Ovary (tissue), 9 donors: ENCODE data around the gene SGK2. TPM values are rescaled to one million over a fixed set of nuclear protein-coding genes. Genes with fewer than 3 reads are reported as not detected.

Source experiments
- DNase-seq, 5 donors: peaks; one replicate each; pipeline ENCODE4 v3.0.0-alpha.2; 2019 to 2020
- H3K27ac ChIP-seq, 2 donors: fragments of 200-600 bp; one replicate each; pipeline versions ENCODE4 v1.5.1 to v1.8.0; 2019 to 2022
- H3K27me3 ChIP-seq: fragments of 200-600 bp; one replicate; pipeline ENCODE4 v1.8.0; 2022
- H3K36me3 ChIP-seq: fragments of 200-600 bp; sonication (generic); one replicate; pipeline ENCODE4 v1.5.1; 2019
- H3K4me1 ChIP-seq: one replicate; pipeline ENCODE4 v1.8.1; 2013; ENCODE audit warnings: mild to moderate bottlenecking, moderate library complexity; ENCODE audit not compliant: insufficient read depth
- H3K4me3 ChIP-seq: fragments of 200-600 bp; sonication (generic); one replicate; pipeline ENCODE4 v1.5.1; 2017
- H3K9me3 ChIP-seq, 2 donors: fragments of 200-600 bp in 1 of 2; sonication (generic) in 1 of 2; one replicate each; pipeline versions ENCODE4 v1.5.1 to v1.8.1; 2013 to 2019; ENCODE audit warnings: mild to moderate bottlenecking in 1 of 2, moderate library complexity in 1 of 2
- EP300 ChIP-seq: sonication (generic); formaldehyde crosslinking; IDR thresholded peaks from one replicate; pipeline ENCODE4 v1.6.1; 2017; ENCODE audit warnings: antibody characterized with exemption
- POLR2A ChIP-seq: fragments of 450-650 bp; IDR thresholded peaks from one replicate; pipeline ENCODE4 v1.6.1; 2017; ENCODE audit warnings: antibody characterized with exemption, mild to moderate bottlenecking, moderate library complexity
- WGBS, 3 donors: extraction: QIAGEN DNeasy Blood & Tissue Kit in 1 of 3; methylation state at CpG; one replicate each; pipeline versions ENCODE4 v1.1.5 to v1.1.7; 2013 to 2017; 5-methylcytosine and 5-hydroxymethylcytosine counted together
- intact Hi-C, 4 donors: fragments of 100-400 bp; cut with DNase I; formaldehyde crosslinking; loops; one replicate each; pipeline versions ENCODE4 v1.11.0 to v1.15.1; 2022 to 2023
- polyA plus RNA-seq, 2 donors: library from polyadenylated mRNA; stranded (reverse); fragments of 200-250 nt in 1 of 2; fragments of 350-450 nt in 1 of 2; fragmentation: Illumina TruSeq in 1 of 2; extraction: RNeasy Lipid Tissue Mini Kit (QIAGEN cat#74804) in 1 of 2; gene quantifications; one replicate each; pipeline ENCODE4 v1.2.3, GENCODE V29; 2013 to 2014
- total RNA-seq, 7 donors: library from RNA; depleted of rRNA in 2 of 7; stranded (reverse); fragments of >200 nt in 2 of 7; fragmentation: NEBNext Ultra II Directional in 3 of 7; extraction: Animal tissue kit (Norgen Biotek cat#: 25700) in 3 of 7; gene quantifications; one replicate each; pipeline versions ENCODE4 v1.1.0 to v1.2.4, GENCODE V29; 2016 to 2023
- TF ChIP-seq, protein P1 (sequence below), 3 donors: fragments of 450-650 bp in 2 of 3; fragments of 200-600 bp in 1 of 3; IDR thresholded peaks; one replicate each; pipeline versions ENCODE4 v1.5.1 to v1.8.0; 2016 to 2022; ENCODE audit warnings: antibody characterized with exemption in 3 of 3, mild to moderate bottlenecking in 1 of 3
- donor health status: DM: no; HTN: no; CAD: no; lungs with moderate emphysema.
- donor health status: DM: no; HTN: no; CAD: no.
- donor health status: Bipolar disorder and iron deficiency.
- donor health status: DM: yes; HTN: yes; CAD: no.
- donor health status: DM: no; HTN: no; CAD: no.
- donor health status: DM: yes; HTN: yes; CAD: no.

SGK2 gene
- total and polyA plus RNA-seq, 9 donors: 1.2 to 4.5 (median 2.2) TPM

DNA sequence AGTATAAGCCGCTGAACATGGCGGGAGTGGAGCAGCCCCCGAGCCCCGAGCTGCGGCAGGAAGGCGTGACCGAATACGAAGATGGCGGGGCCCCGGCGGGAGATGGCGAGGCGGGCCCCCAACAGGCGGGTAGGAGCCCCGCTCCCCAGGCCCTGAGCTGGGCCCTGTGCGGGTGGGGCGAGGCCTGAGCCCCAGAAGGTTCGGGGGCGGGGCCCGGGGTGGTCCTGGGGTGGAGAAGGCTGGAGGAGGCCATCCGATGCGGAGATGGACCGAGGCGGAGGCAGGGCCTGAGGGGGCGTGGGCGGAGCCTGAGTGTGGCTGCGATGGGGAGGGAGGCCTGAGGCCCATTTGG lies 44.2 kb upstream of the SGK2 start:
- TF ChIP-seq POLR2A (no peak), EP300 (no peak)
- TF ChIP-seq, protein P1, sequence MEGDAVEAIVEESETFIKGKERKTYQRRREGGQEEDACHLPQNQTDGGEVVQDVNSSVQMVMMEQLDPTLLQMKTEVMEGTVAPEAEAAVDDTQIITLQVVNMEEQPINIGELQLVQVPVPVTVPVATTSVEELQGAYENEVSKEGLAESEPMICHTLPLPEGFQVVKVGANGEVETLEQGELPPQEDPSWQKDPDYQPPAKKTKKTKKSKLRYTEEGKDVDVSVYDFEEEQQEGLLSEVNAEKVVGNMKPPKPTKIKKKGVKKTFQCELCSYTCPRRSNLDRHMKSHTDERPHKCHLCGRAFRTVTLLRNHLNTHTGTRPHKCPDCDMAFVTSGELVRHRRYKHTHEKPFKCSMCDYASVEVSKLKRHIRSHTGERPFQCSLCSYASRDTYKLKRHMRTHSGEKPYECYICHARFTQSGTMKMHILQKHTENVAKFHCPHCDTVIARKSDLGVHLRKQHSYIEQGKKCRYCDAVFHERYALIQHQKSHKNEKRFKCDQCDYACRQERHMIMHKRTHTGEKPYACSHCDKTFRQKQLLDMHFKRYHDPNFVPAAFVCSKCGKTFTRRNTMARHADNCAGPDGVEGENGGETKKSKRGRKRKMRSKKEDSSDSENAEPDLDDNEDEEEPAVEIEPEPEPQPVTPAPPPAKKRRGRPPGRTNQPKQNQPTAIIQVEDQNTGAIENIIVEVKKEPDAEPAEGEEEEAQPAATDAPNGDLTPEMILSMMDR (IDR thresholded peaks at IDR 0.05): no peak
- peak in 2 of 5 donors; percentile 66 to 68 for DNase-seq
- Histone ChIP-seq H3K36me3 (no peaks in the 10 kb centered on the region), H3K9me3 (no peaks in the 10 kb centered on the region), H3K4me1 (peaks cover 4% of the 10 kb centered on the region), H3K27ac (peak overlapping the region; percentile 37 to 71), H3K4me3 (peak overlapping the region; percentile 58), H3K27me3 (no peaks in the 10 kb centered on the region)
- WGBS, 3 donors: 33 to 75% (median 46%) methylated on average over 26 to 27 of the region's 27 CpGs
- intact Hi-C loops: no loop called here

DNA sequence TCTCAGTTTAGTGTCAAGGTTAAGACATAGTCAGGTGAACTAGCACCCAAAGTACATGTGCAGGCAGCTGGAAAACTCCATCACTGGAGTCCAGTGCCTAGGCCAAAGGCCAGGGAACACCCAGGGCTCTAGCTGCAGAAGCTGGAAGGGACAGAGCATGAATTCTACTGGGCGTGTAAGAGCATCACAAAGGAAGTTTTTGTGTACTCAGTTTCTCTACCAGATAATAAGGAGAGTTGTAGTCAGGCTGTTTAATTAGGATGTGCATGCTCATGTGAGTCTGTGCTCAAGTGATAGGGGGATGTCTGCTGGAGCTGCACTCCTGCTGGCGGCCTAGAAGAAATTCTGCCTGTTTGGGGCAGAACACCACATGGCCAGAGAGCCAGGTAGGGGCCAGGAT lies 43.2 kb upstream of the SGK2 start:
- Histone ChIP-seq H3K27me3 (no peaks in the 10 kb centered on the region), H3K4me3 (no peak overlapping the region), H3K27ac (no peak overlapping the region), H3K36me3 (no peaks in the 10 kb centered on the region), H3K9me3 (no peaks in the 10 kb centered on the region), H3K4me1 (peaks cover 4% of the 10 kb centered on the region)
- no peak for DNase-seq
- WGBS, 3 donors: 75 to 87% (median 84%) methylated on average over 2 of the region's 2 CpGs
- no peak for TF ChIP-seq POLR2A
- TF ChIP-seq, protein P1 (IDR thresholded peaks at IDR 0.05): no peak
- TF ChIP-seq EP300: no peak
- intact Hi-C loops: no loop called here

- DNase-seq: no peak
- TF ChIP-seq, protein P1 (IDR thresholded peaks at IDR 0.05): no peak
- no peak for TF ChIP-seq POLR2A
- TF ChIP-seq EP300: no peak
- Histone ChIP-seq H3K9me3 (no peaks in the 10 kb centered on the region), H3K36me3 (no peaks in the 10 kb centered on the region), H3K4me3 (no peak overlapping the region), H3K4me1 (peaks cover 4% of the 10 kb centered on the region), H3K27me3 (no peaks in the 10 kb centered on the region), H3K27ac (no peak overlapping the region)
- intact Hi-C loops: no loop called here
- WGBS, 3 donors: 94 to 96% (median 95%) methylated on average over 1 of the region's 1 CpG
Observed at GRCh38 chr20:43516251-43516824, 42.5 kb upstream of the SGK2 start.

GRCh38 chr20:43520074-43520630 lies 38.7 kb upstream of the SGK2 start:
- WGBS, 3 donors: 98 to 100% (median 100%) methylated on average over 1 of the region's 1 CpG
- Histone ChIP-seq H3K36me3 (no peaks in the 10 kb centered on the region), H3K4me3 (no peak overlapping the region), H3K4me1 (no peaks in the 10 kb centered on the region), H3K9me3 (no peaks in the 10 kb centered on the region), H3K27ac (no peak overlapping the region), H3K27me3 (no peaks in the 10 kb centered on the region)
- intact Hi-C loops: no loop called here
- TF ChIP-seq, protein P1 (IDR thresholded peaks at IDR 0.05): no peak
- no peak for TF ChIP-seq POLR2A
- TF ChIP-seq EP300: no peak
- DNase-seq: no peak
